OCI-LY7 (cell line): ENCODE results near the gene PRRT4. TPM values are rescaled to one million over a fixed set of nuclear protein-coding genes. Genes with fewer than 3 reads are reported as not detected.

Experiments
- BruUV-seq: library from RNA; stranded (reverse); fragments of 400-500 nt; replicated peaks from 2 replicates; lab custom pipeline; 2021; lab: Mats Ljungman, UMichigan
- CTCF ChIA-PET: fragments of 300-600 bp; sonication (Branson Sonifier 250); formaldehyde crosslinking; loops from one replicate; lab custom pipeline; 2022; ENCODE audit warnings: antibody characterized with exemption; ENCODE audit not compliant: unreplicated experiment; lab: Charles Lee
- POLR2A ChIA-PET: fragments of 300-600 bp; sonication (Branson Sonifier 250); formaldehyde crosslinking; loops from one replicate; lab custom pipeline; 2022; ENCODE audit warnings: antibody characterized with exemption; lab: Charles Lee
- DNase-seq: peaks from one replicate; pipeline ENCODE4 v3.0.0-alpha.2; 2015; ENCODE audit warnings: low spot score
- H2AFZ ChIP-seq: fragments of 200-600 bp; sonication (generic), shearing (Covaris generic); 2 replicates; pipeline ENCODE4 v1.6.1; 2014; ENCODE audit warnings: mild to moderate bottlenecking, antibody characterized with exemption, low read length, moderate library complexity
- H3K27ac ChIP-seq: fragments of 200-600 bp; sonication (generic); 2 replicates; pipeline ENCODE4 v1.5.1; 2014; ENCODE audit warnings: mixed run types, low read depth, mild to moderate bottlenecking, moderate library complexity, low read length, inconsistent platforms; ENCODE audit not compliant: poor library complexity, severe bottlenecking
- H3K36me3 ChIP-seq: fragments of 200-600 bp; sonication (generic); 2 replicates; pipeline ENCODE4 v1.6.1; 2014; ENCODE audit warnings: mild to moderate bottlenecking, antibody characterized with exemption, low read length, moderate library complexity, mixed read lengths; ENCODE audit not compliant: insufficient read depth
- H3K4me1 ChIP-seq: fragments of 200-600 bp; sonication (generic); 2 replicates; pipeline ENCODE4 v1.5.1; 2014; ENCODE audit warnings: mild to moderate bottlenecking, low read length; ENCODE audit not compliant: insufficient read depth, poor library complexity, severe bottlenecking
- H3K4me2 ChIP-seq: fragments of 200-600 bp; sonication (generic); 2 replicates; pipeline ENCODE4 v1.6.1; 2014; ENCODE audit warnings: mild to moderate bottlenecking, low read length
- H3K4me3 ChIP-seq: fragments of 200-600 bp; sonication (generic); 2 replicates; pipeline ENCODE4 v1.5.1; 2014; ENCODE audit warnings: mild to moderate bottlenecking, low read depth, low read length; ENCODE audit not compliant: poor library complexity, severe bottlenecking
- H3K79me2 ChIP-seq: fragments of 200-600 bp; sonication (generic); 2 replicates; pipeline ENCODE4 v1.6.1; 2016; ENCODE audit warnings: low read depth, mild to moderate bottlenecking, low read length, moderate library complexity, mixed read lengths; ENCODE audit not compliant: insufficient read depth
- H3K9me2 ChIP-seq: fragments of 200-600 bp; sonication (generic); 2 replicates; pipeline ENCODE4 v1.6.1; 2016; ENCODE audit warnings: mild to moderate bottlenecking, low read length, mixed read lengths; ENCODE audit not compliant: insufficient read depth
- H3K9me3 ChIP-seq: fragments of 200-600 bp; sonication (generic); 2 replicates; pipeline ENCODE4 v1.6.1; 2014; ENCODE audit warnings: mild to moderate bottlenecking, mixed run types, low read length, mixed read lengths
- H4K20me1 ChIP-seq: fragments of 200-600 bp; sonication (generic); 2 replicates; pipeline ENCODE4 v1.6.1; 2014; ENCODE audit warnings: mild to moderate bottlenecking, antibody characterized with exemption, low read length, moderate library complexity, mixed read lengths; ENCODE audit not compliant: insufficient read depth
- EZH2phosphoT487 ChIP-seq: fragments of 200-600 bp; sonication (generic); IDR thresholded peaks from 2 replicates; pipeline ENCODE4 v1.6.1; 2018; ENCODE audit warnings: low read depth, borderline replicate concordance, mild to moderate bottlenecking, mixed run types, antibody characterized with exemption, low read length, moderate library complexity, mixed read lengths
- intact Hi-C: fragments of 100-400 bp; cut with micrococcal nuclease; formaldehyde crosslinking; loops from one replicate; pipeline ENCODE4 v1.10.0; 2022; ENCODE audit not compliant: unreplicated experiment
- total RNA-seq, 2 experiments: library from RNA; depleted of rRNA in 1 of 2; stranded (reverse); fragments of >200 nt in 1 of 2; shearing (Covaris generic) in 1 of 2; gene quantifications; 2 replicates each; pipeline ENCODE4 v1.2.3, GENCODE V29; 2014 to 2022
- TF ChIP-seq, protein P1 (sequence below): fragments of 200-600 bp; sonication (generic); conservative IDR thresholded peaks from 2 replicates; pipeline ENCODE4 v1.5.1; 2014; ENCODE audit warnings: mild to moderate bottlenecking, antibody characterized with exemption, low read length, moderate library complexity, mixed read lengths

The PRRT4 gene
- total RNA-seq, 2 experiments from 2014 or later = not detected

DNA sequence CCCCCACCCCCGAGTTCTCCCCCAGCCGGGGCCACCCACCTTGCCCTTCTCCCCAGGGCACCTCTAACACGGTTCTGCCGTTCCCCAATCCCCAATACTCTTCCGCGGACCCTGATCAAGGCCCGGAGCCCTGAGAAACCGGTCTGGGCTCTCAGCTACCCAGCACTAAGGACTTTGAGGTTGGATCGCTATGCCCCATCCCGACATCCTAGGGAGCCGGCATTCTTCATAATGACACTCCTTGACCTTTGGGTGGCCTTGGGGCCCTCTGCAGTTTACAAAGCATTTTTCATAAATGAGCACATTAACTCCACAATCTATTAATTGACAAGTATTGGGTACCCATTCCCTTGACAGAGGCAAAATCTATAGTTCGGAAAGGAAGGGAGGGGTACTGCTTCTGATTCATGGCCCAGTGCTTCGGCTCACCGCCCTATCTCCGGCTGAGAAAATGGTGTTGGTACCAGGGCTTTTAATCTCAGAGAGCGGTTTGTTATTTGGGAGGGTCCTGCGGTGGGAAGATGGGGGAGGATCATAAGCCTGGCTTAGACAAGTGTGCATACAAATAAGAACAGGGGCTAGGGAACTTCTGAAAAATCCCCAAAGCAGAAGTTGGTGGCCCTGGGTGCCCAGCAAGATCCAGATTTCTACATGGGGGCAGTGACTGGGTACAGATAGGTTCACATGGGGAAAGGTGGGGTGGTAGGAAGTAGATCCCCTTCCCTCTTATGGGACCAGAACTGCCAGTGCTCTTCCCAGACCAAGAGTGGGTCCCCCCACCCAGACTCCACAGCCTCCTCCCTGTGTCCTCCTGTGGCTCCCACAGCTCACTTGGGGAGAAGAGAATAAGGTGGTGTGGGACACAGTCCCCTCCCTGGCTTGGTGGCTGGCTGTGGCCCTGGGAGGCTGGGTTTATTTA is 45.1 kb upstream of the PRRT4 start:
- no peak overlapping the region for H3K4me3 ChIP-seq
- DNase-seq = no peak
- ChIA-PET POLR2A (no interaction called here), CTCF (no interaction called here)
- no peaks in the 10 kb centered on the region for H3K9me3 ChIP-seq
- H3K4me1 ChIP-seq = peaks cover 23% of the 10 kb centered on the region
- BruUV-seq = no TSS peak
- TF ChIP-seq, protein P1, sequence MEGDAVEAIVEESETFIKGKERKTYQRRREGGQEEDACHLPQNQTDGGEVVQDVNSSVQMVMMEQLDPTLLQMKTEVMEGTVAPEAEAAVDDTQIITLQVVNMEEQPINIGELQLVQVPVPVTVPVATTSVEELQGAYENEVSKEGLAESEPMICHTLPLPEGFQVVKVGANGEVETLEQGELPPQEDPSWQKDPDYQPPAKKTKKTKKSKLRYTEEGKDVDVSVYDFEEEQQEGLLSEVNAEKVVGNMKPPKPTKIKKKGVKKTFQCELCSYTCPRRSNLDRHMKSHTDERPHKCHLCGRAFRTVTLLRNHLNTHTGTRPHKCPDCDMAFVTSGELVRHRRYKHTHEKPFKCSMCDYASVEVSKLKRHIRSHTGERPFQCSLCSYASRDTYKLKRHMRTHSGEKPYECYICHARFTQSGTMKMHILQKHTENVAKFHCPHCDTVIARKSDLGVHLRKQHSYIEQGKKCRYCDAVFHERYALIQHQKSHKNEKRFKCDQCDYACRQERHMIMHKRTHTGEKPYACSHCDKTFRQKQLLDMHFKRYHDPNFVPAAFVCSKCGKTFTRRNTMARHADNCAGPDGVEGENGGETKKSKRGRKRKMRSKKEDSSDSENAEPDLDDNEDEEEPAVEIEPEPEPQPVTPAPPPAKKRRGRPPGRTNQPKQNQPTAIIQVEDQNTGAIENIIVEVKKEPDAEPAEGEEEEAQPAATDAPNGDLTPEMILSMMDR = no peak
- intact Hi-C loops = no loop called here
- peaks cover 10% of the 10 kb centered on the region; the same call in 1 of the 2 replicates for H3K79me2 ChIP-seq
- H3K9me2 ChIP-seq = no peaks in the 10 kb centered on the region
- no peaks in the 10 kb centered on the region for H3K36me3 ChIP-seq
- 0 out of 2 replicates have a peak overlapping the region, but pooled peaks have one; percentile 37 for H3K4me2 ChIP-seq
- no peaks in the 10 kb centered on the region for H4K20me1 ChIP-seq
- H3K27ac ChIP-seq = no peak overlapping the region
- no peak overlapping the region for H2AFZ ChIP-seq

DNA sequence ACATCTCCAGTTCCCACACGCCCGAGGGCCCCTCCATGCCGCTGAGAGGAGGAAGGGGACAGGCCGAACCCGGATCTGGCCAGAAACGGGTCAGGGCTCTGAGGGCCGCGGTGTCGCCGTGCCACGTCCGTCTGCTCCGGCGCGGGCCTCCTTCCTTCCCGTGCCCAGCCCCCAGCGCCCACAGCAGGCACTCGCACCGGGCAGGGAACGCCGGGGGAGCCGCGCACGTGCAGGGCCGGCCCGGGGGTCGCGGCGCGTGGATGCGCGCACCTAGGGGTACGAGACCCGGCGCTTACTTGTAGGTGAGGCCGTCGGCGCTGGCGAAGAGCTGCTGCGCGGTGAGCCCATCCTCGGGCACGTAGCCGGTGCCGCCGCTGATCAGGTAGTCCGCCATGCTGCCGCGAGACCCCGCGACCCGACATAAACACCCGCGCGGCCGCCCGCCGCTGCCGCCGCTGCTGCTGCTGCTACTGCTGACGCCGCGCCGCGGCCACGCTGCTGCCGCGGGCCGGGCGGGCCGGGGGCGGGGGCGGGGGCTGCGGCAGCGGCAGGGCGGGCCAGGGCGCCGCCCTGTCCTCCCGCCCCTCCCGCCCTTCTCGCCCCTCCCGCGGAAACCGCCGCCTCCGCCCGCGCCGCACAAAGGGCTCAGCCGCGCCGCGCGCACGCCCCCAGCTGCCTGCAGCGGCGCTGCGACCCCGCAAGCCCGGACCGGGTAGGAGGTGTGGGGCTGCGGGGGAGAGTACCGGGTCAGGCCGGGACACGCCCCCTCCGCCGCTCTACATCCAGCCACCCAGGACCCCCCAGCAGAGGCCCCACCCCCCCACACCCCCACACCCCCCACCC is 44.2 kb upstream of the PRRT4 start:
- POLR2A ChIA-PET = interaction anchor here (1.6 to 2.3 kb wide), 2 partner anchors 11 to 22 kb away, joined by 3 to 7 read pairs; no protein-coding TSS in a partner anchor
- H3K27ac ChIP-seq = no peak overlapping the region
- H2AFZ ChIP-seq = peak overlapping the region; percentile 66; the same call in 1 of the 2 replicates
- CTCF ChIA-PET = interaction anchor here (0.7 kb wide), 1 partner anchor 11 kb away, joined by 5 read pairs; no protein-coding TSS in a partner anchor
- peaks cover 23% of the 10 kb centered on the region for H3K4me1 ChIP-seq
- DNase-seq = peak; percentile 74
- peak overlapping the region; percentile 90 for H3K4me3 ChIP-seq
- no peak for TF ChIP-seq EZH2phosphoT487
- TF ChIP-seq, protein P1 = no peak
- BruUV-seq = no TSS peak
- H3K36me3 ChIP-seq = peaks cover 7% of the 10 kb centered on the region; the same call in 1 of the 2 replicates
- intact Hi-C loops = loop anchor here (2.0 kb wide), 1 partner anchor 53 kb away; no protein-coding TSS in a partner anchor
- peaks cover 10% of the 10 kb centered on the region; the same call in 1 of the 2 replicates for H3K79me2 ChIP-seq
- peak overlapping the region; percentile 99 for H3K4me2 ChIP-seq
- H3K9me2 ChIP-seq = no peaks in the 10 kb centered on the region
- H3K9me3 ChIP-seq = no peaks in the 10 kb centered on the region
- H4K20me1 ChIP-seq = no peaks in the 10 kb centered on the region
